Middle frontal gyrus (tissue), 1 donor: ENCODE measurements around the gene VAV2.

ENCODE experiments used
- DNase-seq: peaks from one replicate; pipeline ENCODE4 v3.0.0-alpha.2; 2015; ENCODE audit warnings: low spot score; ENCODE audit errors: extremely low spot score

Gene VAV2

DNA sequence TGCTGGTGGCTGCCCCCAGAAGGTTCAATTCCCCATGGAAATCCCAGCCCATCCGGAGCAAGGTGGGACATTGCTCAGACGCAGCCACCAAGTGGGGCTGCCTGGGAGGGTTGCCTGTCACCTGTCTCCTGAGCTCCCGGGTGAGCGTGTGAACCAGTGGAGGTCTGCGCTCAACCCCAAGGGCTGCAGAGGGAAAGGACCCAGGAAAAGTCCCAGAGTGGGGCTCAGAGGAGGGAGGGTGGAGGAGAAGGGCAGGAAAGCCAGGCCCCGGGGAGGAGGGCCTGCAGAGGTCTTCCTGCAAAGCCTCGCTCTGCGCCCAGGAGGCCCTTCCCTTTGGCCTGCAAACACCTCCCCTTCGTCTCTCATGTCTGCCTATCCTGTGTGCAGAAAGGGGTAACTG is 134.5 kb downstream of the VAV2 start:
- DNase-seq: no peak

DNA sequence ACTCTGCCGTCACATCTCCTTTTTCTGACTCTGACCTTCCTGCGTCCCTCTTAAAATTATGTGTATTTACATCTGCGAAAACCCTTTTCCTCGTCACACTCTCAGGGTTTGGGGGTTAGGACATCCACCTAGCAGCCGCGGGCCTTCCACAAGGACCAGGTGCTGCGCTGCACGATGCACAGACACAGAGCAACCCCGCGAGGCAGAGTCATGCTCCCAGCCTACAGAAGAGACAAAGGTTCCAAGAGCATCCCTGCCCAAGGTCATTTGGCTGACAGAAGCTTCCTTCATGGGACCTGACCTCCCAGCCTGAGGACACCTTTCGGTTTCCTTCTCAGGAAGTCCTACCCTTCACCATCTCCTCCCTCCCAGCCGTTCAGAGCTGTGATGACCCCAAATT is 135.3 kb downstream of the VAV2 start:
- no peak for DNase-seq

DNA sequence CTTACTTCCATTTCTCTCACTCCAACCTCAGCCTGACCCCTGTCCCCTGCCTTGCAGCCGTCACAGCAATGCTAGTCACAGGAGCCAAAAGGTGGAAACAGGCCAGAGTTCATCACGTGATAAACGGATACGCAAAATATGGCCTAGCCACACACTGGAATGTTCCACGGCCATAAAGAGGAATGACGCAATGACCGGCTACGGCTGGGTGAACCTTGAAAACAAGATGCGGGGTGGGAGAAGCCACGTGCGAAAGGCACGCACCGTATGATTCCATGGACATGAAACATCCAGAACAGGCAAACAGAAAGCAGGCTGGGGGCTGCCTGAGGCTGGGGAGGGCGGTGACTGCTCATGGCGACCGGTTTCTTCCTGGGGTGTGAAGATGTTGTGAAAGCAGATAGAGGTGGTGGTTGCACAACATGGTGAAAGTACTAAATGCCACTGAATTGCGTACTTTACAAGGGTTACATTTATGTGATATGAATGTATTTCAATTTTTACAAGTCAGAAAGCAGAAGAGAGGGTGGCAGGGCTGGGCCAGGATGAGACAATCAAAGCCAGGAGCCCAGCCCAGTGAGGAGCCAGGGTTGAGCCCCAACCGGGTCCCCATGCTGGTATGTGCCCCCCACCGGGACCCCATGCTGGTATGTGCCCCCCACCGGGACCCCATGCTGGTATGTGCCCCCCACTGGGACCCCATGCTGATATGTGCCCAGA is 136.2 kb downstream of the VAV2 start:
- DNase-seq: no peak

DNA sequence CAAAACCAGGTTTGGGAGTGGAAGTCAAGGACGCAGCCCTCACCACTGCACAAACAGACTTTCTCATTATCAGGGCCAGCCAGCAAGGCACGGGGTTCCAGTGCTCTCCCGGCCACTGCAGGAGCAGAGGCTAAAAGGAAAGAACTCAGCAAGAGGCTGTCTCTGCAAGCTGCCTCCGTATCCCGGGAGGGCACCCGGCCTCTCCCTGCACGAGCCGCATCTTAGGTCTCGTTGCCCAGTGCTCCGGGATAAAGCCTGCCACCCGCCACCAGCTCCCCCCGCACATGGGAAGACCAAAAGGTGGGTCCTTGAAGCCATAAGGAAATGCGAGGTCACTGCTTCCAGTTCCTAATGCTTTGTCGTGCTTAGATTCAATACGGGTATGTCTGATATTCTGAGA is 136.8 kb downstream of the VAV2 start:
- no peak for DNase-seq

DNA sequence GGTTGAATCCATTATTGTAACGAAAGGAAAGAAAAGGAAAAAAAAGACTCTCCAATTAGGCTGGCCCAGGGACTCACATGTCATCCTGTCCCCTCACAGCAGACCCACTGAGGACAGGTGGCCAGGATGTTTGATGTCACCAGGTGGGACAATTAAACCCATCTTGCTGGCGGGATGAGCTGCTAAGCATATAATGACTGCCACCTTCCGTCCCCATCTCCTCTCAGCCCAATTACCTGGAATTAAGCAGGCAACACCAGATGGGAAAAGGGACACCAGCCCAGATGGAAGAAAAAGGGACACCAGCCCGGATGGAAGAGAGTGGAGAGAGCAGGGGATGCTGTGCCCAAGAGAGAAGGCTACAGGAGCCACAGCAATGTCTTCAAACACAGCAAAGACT is 137.4 kb downstream of the VAV2 start:
- DNase-seq: no peak

DNA sequence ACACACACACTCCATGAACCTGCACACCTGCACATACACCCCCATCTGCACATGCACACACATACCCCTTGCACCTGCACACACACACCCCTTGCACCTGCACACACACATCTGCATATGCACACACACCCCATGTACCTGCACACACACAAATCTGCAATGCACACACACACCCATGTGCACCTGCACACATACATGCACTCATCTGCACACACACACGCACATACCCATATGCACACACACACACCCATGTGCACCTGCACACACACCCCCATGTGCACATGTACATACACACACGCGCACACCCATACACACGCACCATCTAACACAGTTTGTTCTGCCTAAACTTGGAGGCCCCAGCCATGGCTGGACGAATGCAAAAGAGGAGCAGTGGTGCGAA is 138.1 kb downstream of the VAV2 start:
- DNase-seq: no peak

DNA sequence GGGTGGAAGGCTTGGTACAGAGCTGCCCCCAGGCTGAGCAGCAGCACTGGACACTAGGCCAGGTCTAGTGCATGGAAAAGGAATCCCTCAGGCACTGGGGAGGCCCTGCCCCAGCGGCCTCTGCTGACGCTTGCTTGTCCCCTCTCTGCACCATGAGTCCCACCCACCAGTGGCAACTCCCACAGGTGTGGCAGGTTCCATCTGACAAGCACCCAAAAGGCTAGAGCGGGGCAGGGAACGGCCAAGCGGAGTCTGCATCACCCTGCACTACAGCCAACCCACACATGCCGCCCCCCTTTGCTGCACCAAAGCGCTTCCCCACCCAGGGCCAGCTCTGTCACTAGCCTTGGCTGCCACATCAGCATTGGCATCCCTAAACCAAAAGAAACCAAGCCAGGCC is 138.8 kb downstream of the VAV2 start:
- DNase-seq: no peak

DNA sequence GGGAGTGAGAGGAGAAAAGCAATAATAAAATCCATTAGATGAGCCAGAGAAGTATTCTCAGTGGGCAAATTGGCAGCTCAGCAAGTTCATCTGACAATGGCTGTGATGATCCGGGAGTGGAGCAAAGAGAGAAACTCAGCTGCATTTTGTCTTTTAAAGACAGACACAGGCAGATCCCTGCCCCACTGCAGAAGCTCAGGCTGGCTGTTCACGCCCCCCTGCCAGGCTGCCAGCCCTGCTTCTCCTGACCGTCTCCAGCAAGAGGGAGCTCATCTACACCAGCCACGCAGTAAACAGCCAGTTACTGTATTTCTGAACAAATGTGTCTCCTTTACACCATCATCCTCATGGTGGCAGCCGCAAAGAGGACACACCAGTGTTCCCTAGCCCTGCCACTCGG is 139.7 kb downstream of the VAV2 start:
- no peak for DNase-seq

DNA sequence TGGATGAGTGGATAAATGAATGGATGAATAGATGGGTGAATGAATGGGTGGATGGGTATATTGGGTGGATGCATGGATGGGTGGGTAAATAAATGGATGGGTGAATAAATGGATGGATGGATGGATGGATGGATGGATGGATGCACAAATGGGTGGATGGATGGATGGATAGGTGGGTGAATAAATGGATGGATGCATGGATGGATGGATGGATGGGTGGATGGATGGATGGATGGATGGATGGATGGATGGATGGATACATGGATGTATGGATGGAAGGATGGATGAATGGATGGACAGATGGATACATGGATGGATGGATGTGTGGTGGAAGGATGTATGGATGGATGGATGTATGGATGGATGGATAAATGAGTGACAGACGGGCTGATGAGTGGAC is 140.4 kb downstream of the VAV2 start:
- no peak for DNase-seq

DNA sequence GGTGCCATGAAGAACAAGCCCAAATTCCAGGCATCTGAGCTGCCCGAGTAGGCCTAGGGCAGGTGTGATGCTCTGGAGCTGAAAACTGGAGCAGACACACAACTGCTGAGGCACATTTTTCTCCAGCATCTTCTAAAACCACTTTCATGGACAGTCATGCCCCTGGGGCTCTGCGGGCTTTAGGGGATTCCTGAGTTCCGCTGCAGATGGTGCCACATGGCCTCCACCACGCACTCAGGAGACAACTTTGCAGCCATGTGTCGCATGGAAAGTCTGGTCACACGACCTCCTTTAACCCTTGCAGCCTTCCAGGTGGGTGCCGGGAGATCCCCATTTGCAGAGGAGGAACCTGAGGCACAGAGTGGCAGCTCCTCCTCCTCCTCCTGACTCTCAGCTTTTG is 141.2 kb downstream of the VAV2 start:
- no peak for DNase-seq

DNA sequence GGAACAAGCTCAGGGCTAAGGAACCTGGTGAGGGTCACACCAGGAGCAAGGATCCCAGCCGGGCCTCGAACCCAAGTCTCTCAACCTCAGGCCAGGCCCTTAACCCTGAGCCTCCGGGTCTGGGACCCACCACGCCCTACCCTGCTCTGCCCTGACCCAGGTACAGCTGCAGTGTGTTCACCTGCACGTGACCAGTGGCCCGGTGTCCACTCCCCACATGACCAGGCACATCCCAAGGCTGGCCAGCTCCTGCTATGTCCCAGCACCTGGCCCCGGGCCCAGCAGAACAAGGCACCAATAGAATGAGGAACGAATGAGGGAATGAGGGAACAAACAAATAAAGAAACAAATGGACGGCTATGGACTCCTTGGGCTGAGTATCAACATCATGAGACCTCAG is 142.0 kb downstream of the VAV2 start:
- DNase-seq: no peak

DNA sequence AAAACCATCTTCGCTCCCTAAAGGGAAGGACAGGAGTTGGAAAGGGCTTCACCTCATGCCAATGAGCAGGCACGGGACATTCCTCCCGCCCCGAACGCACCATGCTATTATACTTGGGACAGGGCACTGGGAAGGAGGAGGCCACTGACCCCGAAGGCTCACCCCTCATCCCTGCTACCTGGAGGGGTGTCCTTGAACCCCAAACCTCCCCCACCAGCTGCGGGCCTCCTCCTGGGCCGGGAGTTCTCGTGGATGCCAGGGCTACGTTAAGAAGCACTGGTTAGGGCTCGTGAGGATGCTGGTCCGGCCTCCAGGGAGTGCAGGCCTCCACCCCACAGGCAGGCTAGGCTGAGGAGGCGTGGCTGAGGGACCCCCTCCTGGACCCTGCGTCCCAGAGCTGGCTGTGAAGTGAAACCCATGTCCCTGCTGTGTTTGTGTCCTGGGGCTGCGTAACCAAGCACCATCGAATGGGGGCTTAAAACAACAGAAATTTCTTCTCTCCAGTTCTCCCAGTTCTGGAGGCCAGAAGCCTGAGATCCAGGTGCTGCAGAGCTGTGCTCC is 142.9 kb downstream of the VAV2 start:
- no peak for DNase-seq

DNA sequence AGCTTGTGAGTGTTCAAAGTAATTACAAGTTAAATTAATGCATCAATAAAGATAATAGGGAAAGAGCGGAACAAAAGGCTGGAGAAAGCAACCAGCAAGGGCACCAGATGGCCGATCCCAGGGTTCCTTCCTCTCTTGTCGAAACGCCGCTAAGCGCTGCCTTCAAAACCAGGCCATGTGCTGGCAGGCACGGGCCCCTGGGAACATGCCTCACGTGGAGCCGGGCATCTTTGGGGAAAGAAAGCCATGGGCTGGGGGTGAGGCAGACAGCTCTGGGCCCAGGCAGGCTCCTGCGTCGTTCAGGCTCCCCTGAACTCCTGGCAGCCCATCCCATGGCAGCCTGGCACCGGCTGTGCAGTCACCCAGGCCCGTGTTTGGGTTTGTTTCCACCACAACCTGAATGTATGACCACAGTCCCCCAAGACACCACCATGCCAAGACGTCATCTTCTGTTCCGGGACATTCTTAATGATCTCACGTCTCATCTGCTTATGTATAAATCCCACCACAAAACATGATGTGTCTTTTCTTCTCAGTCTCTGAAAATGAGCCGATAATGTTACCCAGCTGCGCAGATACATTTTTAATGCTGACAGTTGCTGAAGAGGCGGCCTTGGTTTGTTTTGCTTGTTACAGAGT is 143.5 kb downstream of the VAV2 start:
- DNase-seq: no peak

DNA sequence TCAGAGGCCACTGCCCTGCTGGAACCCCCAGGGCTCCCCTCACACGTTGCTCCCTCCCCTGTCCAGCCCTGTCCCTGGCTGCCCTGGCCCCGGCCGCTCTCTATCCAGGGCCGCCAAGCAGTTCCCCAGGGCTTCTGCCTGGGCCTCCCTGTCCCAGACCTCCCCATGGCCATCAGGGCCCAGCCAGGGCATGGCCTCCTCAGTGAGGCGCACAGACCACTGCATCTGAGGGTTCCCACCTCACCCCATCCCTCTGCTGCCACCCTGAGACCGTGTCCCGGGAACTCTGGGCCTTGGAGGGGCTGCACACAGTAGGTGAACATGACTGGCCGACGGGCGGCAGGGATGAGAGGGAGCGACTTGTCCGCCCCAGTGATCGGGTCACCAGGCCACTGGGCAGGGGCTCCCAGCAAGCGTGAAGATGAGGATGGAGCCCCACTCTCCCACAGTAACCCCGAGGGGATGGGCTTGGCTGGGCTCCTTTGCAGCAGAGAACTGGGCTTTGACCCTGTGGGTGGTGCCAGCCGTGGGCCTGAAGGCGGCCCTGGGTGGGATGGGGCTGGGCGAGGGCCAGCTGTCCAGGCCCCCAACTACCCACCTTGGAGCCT is 145.5 kb downstream of the VAV2 start:
- DNase-seq: no peak

DNA sequence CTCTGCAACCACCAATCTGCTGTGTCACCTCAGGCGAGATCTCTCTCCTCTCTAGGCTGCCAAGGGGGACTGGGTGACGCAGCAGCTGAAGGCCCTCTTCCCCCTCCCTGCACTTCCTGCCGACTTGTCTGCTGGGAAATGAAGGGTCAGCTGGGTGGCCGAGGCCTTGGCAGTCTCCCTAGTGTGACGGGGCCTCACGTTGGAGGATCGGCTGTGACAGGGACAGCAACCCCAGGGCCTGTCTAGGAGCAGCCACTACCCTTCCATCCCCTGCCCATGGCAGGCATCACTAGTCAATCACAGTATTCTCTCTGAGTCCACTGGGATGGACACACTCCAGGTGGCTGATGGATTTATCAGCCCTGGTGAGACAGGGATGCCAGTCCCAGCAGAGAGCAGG is 146.7 kb downstream of the VAV2 start:
- no peak for DNase-seq

DNA sequence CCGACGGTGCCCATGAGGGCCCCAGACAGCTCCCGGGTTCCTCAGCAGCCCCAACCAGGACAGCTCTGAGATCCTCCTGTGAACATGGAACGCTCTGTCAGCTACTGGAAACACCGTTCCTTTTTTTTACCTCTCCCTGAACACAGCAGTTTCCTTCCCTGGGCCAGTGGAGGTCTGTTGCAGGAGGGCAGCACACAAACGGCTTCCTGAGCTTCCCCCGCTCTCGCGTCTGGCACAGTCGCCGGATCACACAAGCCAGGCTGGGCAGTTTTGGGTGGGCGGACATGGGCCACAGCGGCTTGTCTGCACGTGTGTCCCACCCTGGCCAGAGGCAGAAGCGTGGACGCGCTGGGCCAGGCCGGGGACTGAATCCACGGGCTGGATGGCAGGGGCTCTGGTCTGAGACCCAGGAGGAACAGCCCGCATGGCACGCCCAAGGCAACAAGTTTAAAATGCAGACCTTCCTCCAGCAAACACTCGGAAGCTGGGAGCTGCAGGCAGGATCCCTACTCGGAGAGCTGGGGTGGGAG is 147.2 kb downstream of the VAV2 start:
- no peak for DNase-seq

DNA sequence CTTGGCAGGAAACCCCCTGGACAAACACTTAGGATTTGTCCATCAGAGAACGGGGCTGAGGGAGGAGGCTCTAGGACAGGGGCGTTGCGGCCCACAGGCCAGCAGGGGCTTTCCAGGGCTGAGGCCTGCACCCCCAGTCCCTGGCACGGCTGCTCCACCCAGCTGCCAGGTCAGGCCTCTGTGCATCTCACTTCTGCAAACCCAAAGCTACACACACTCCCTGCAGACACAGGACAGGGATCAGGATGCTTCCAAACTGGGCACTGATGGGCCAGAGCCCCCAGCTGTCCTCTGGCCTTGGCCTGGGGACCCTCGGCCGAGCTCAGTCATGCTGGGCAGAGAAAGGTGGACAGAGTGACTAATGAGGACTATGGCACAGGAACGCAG is 147.7 kb downstream of the VAV2 start:
- DNase-seq: no peak

DNA sequence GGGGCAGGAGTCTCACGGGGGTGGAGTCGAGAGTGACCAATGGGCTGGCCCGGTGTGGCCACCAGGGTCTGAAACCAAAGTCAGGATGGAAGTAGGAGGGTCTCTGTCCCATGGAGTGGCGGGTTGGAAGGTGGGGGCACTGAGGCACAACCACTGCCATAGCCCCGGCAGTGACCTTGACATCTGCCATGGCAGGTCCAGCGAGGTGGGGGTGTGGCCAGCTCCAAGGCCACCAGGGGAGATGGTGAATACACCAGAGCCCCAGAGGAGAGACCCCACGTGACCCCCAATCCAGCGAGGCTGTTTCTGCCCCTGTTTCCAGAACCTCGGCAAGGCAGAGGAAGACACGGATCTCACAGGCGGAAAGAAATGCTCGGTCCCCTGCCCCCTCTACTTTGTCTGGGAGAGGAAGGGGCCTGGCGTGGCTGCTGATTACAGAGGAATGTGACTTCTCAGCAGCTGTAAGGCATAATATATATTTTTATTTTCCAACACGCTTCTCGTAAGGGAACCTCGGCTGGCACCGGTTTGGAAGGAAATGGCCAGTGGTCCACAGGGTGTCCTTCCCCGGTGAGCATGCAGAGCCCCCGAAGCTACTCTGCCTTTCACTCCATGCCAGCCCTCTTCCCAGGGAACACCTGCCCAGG is 148.2 kb downstream of the VAV2 start:
- DNase-seq: no peak

DNA sequence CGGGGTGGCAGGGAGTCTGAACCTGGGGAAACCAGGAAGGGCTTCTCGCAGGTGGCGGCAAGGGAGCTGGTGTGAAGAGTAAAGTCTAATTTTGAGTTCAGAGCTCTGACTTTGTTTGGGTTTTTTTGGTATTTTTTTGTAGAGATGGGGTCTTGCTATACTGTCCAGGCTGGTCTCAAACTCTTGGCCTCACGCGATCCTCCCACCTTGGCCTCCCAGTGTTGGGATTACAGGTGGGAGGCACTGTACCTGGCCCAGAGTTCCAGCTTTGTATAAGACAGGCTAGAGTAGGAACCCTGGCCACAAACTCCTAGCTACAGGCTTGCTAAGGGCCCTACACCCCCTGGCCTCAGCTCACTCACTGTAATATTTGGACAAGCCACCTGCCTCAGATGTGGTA is 148.9 kb downstream of the VAV2 start:
- DNase-seq: no peak

DNA sequence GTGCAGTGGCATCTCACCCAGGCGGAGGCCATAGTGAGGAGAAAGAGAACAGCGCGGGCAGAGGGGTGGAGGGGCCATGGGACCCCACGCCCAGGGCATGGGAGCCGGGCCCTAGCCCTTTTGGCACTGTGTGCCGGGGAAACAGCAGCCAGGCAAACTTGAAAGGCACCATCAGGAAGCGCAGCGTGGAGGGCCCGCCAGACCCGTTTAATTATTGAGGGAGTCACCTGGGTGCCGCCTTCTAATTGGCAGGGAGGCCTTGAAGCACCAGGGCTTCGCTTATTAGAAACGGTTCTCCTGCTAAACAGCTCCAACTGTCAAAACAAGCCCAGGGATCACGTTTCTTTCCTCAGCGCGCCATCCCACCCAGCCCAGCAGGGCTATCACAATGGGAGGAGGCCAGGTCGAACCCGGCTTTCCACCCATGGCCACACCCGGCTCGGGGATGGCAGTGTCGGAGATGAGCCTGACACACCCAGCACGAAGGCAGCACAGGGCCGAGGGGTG is 149.3 kb downstream of the VAV2 start:
- no peak for DNase-seq

DNA sequence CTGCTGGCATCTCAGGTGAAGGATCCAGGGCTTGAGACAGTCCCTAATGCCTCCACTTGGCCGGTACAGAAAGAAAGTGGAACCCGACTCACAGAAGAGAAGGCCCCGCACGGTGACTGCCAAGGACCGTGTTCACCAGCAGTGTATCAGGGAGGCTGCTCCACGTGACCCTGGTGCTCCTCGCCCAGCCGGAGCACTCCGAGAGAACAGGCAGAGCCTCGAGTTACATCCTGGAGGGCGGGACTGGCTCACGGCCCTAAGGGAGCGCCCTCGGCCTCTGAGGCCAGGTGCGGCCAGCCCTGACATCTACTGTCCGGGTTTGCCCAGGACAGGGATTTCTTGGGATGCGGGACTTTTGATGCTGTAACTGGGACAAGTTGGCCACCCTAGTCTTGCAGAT is 149.9 kb downstream of the VAV2 start:
- no peak for DNase-seq
